GM19025 (cell line): ENCODE measurements around the gene FHIP2A.
A peak's percentile ranks its signal among the peaks of the same experiment; 100 is the strongest.
"Not testable (repeated sequence)": the region's sequence is repeated elsewhere in the genome, so short reads cannot be mapped to it uniquely, and the experiment has no call there.

Source experiments
- ATAC-seq: cut with Tn5 transposase; IDR thresholded peaks from one replicate; pipeline ENCODE4 v1.9.1; 2021; ENCODE audit warnings: mild to moderate bottlenecking, low read depth, moderate library complexity; ENCODE audit not compliant: unreplicated experiment

Gene FHIP2A

DNA sequence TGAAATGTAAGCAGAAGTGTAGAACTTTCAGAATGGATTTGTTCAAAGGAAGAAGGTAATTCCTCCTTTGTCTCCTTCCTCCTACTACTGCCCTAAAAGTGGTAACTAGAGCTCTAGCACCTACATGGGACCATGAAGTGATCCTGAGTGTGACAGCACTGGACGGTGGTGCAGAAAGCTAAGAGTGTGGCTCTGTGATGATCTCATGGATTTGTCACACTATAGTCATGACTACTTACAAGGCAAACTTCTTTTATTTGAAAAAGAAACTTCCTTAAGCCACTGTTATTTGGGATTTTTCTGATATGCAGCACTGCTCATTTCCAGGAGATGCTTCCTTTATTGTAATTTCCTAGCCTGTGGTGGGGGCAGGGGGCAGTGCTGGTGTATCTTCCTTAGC is 5.8 kb upstream of the FHIP2A start:
- ATAC-seq = no peak

- no peak for ATAC-seq
Observed at GRCh38 chr10:114816308-114816707, 5.3 kb upstream of the FHIP2A start.

DNA sequence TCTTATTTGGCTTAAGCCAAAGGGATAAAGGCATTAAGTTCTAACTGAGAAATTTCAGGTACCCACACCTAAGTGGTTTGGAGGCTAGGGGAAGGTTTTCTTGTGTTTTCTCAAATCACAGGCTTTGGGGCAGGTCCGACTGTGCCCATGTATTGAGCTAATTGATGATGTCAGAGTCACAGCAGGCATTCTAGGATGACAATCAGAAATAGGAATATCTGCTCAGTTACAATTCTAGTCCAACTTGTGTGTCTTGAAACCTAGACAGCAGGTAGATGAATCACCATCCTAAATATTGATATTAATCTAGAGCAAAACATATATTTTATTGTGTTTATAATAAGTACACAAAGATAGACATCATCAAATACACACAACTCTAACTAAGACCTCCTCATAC is 2.3 kb upstream of the FHIP2A start:
- no peak for ATAC-seq

DNA sequence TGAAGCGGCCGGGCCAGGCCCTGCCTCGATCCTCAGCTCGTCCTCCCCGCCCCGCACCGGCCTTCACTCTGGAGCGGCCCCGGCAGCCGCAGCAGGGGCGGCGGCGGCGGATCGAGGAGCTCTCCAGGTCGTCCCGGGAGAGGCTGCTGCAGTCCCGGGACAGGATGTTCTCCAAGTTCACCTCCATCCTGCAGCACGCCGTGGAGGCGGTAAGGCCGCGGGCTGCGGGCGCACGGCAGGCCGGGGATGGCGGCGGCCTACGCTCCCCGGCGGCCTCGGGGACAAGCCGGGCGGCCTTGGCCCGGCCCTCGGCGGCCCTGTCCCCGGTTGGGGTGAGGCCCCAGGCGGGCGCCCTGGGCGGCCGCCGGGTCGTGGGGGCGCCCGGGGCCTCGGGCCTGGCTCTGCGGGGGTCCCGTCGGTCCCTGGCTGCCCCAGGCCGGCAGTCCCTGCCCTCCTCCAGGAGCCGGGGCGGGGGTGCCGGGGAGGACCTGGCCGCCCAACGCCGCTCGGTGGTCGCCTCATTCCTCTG is 399 bp downstream of the FHIP2A start:
- peak; percentile 40 for ATAC-seq

- peak; percentile 18 for ATAC-seq
Observed at GRCh38 chr10:114822444-114823076, 980 bp downstream of the FHIP2A start.

- no peak for ATAC-seq
Observed at GRCh38 chr10:114823077-114823463, 1.5 kb downstream of the FHIP2A start.

- no peak for ATAC-seq
Observed at GRCh38 chr10:114824391-114824790, 2.8 kb downstream of the FHIP2A start.

GRCh38 chr10:114825513-114826253 is 4.1 kb downstream of the FHIP2A start:
- no peak for ATAC-seq

GRCh38 chr10:114829160-114829909 is 7.8 kb downstream of the FHIP2A start:
- ATAC-seq = no peak

- ATAC-seq = no peak
Observed at GRCh38 chr10:114831186-114831867, 9.7 kb downstream of the FHIP2A start.

- no peak for ATAC-seq
Observed at GRCh38 chr10:114837690-114838089, 16.1 kb downstream of the FHIP2A start.

DNA sequence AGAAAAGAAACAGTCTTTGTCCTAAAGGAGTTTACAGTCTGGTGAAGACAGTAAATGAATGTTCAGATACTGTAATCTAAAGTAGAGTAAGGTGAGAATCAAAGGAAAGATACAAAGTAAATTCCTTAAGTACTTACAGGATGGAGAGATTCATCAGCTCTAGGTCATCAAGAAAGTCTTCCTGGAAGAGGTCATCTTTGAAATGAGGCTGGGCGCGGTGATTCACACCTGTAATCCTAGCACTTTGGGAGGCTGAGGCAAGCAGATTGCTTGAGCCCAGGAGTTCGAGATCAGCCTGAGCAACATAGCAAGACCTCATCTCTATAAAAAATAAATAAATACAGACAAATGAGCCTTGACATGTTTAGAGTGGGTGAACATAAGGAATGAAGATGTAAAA is 18.3 kb downstream of the FHIP2A start:
- ATAC-seq = no peak

- no peak for ATAC-seq
Observed at GRCh38 chr10:114845978-114846693, 24.6 kb downstream of the FHIP2A start.

DNA sequence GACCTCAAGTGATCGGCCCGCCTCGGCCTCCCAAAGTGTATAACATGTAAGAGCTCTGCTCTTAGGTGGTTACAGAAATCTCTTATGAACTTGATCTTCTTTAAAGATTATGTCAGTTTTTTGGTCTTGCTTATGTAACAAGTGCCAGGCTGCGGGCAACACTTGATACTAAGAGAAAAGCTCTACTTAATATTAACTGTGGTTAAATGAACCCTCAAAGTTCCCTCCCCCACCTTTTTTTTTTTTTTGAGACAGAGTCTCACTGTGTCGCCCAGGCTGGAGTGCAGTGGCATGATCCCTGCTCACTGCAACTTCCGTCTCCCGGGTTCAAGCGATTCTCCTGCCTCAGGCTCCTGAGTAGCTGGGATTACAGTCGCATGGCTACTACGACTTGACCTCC is 25.9 kb downstream of the FHIP2A start:
- ATAC-seq = not testable (repeated sequence)

- no peak for ATAC-seq
Observed at GRCh38 chr10:114849674-114850073, 28.1 kb downstream of the FHIP2A start.

DNA sequence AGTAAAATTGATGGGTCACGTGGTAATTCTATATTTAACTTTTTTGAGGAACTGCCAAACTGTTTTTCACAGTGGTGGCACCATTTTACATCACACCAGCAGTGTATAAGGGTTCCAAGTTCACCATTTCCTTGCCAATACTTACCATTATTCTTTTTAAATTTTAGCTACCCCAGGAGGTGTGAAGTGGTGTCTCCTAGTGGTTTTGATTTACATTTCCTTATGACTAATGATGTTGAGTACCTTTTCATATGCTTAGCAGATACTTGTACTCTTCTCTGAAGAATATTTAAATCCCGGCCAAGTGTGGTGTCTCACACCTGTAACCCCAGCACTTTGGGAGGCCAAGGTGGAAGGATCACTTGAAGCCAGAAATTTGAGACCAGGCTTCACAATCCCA is 28.5 kb downstream of the FHIP2A start:
- ATAC-seq = no peak

- no peak for ATAC-seq
Observed at GRCh38 chr10:114851336-114851735, 29.8 kb downstream of the FHIP2A start.

DNA sequence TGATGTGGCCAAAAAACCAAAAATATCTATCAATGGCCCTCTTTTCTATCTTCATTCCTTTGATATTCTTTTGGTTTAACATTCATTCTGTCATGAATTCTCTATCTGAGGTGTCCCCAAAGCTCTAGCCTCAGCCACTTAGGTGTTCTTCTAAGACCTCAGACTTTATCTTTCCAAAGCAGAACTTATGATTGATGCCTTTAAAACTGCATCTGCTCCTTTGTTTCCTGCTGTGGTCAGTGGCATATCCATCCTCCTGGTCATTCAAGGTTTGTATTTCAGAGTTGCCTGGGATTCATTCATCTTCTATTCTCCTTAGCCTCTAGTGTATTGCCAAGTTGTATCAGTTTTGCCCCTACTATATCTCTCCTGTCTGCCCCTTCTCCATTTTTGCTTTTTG is 30.6 kb downstream of the FHIP2A start:
- no peak for ATAC-seq

- ATAC-seq = no peak
Observed at GRCh38 chr10:114854906-114855305, 33.3 kb downstream of the FHIP2A start.
